GM19372 (cell line): Measurements from ENCODE around the gene RYR2.
"Not testable (repeated sequence)": the region's sequence is repeated elsewhere in the genome, so short reads cannot be mapped to it uniquely, and the experiment has no call there.

ENCODE experiments used
- ATAC-seq: cut with Tn5 transposase; IDR thresholded peaks from one replicate; pipeline ENCODE4 v1.9.1; 2021; ENCODE audit warnings: mild to moderate bottlenecking, low read depth, moderate library complexity; ENCODE audit not compliant: unreplicated experiment

The RYR2 gene

GRCh38 chr1:237309595-237310118, 267.7 kb downstream of the RYR2 start:
- ATAC-seq: no peak

GRCh38 chr1:237316352-237316751, 274.4 kb downstream of the RYR2 start:
- no peak for ATAC-seq

- ATAC-seq: no peak
Observed at GRCh38 chr1:237318748-237319147, 276.8 kb downstream of the RYR2 start.

GRCh38 chr1:237320890-237321289, 278.9 kb downstream of the RYR2 start:
- no peak for ATAC-seq

GRCh38 chr1:237324226-237324625, 282.2 kb downstream of the RYR2 start:
- ATAC-seq: no peak

GRCh38 chr1:237327061-237327460, 285.1 kb downstream of the RYR2 start:
- ATAC-seq: no peak

- ATAC-seq: no peak
Observed at GRCh38 chr1:237340892-237341291, 298.9 kb downstream of the RYR2 start.

GRCh38 chr1:237341391-237341790, 299.4 kb downstream of the RYR2 start:
- no peak for ATAC-seq

- ATAC-seq: no peak
Observed at GRCh38 chr1:237342730-237343129, 300.7 kb downstream of the RYR2 start.

GRCh38 chr1:237352747-237353146, 310.8 kb downstream of the RYR2 start:
- no peak for ATAC-seq

GRCh38 chr1:237353918-237354317, 311.9 kb downstream of the RYR2 start:
- no peak for ATAC-seq

- ATAC-seq: no peak
Observed at GRCh38 chr1:237355022-237355421, 313.0 kb downstream of the RYR2 start.

GRCh38 chr1:237358555-237358954, 316.6 kb downstream of the RYR2 start:
- no peak for ATAC-seq

GRCh38 chr1:237367758-237368157, 325.8 kb downstream of the RYR2 start:
- no peak for ATAC-seq

- ATAC-seq: not testable (repeated sequence)
Observed at GRCh38 chr1:237371477-237371876, 329.5 kb downstream of the RYR2 start.

- ATAC-seq: no peak
Observed at GRCh38 chr1:237383791-237384190, 341.8 kb downstream of the RYR2 start.

- no peak for ATAC-seq
Observed at GRCh38 chr1:237384213-237384612, 342.2 kb downstream of the RYR2 start.

- no peak for ATAC-seq
Observed at GRCh38 chr1:237386362-237387143, 344.6 kb downstream of the RYR2 start.

GRCh38 chr1:237387144-237387505, 345.1 kb downstream of the RYR2 start:
- ATAC-seq: no peak

GRCh38 chr1:237390823-237391222, 348.8 kb downstream of the RYR2 start:
- no peak for ATAC-seq

- no peak for ATAC-seq
Observed at GRCh38 chr1:237393632-237394031, 351.6 kb downstream of the RYR2 start.

- ATAC-seq: no peak
Observed at GRCh38 chr1:237394281-237394680, 352.3 kb downstream of the RYR2 start.
